ENCODE data around the gene ATP6V0C. TPM values are rescaled to one million over a fixed set of nuclear protein-coding genes. Genes with fewer than 3 reads are reported as not detected.
A peak's percentile ranks its signal among the peaks of the same experiment; 100 is the strongest.

Gene ATP6V0C
- total RNA-seq, 1 experiment from 2014 or later = 24.7 TPM

DNA sequence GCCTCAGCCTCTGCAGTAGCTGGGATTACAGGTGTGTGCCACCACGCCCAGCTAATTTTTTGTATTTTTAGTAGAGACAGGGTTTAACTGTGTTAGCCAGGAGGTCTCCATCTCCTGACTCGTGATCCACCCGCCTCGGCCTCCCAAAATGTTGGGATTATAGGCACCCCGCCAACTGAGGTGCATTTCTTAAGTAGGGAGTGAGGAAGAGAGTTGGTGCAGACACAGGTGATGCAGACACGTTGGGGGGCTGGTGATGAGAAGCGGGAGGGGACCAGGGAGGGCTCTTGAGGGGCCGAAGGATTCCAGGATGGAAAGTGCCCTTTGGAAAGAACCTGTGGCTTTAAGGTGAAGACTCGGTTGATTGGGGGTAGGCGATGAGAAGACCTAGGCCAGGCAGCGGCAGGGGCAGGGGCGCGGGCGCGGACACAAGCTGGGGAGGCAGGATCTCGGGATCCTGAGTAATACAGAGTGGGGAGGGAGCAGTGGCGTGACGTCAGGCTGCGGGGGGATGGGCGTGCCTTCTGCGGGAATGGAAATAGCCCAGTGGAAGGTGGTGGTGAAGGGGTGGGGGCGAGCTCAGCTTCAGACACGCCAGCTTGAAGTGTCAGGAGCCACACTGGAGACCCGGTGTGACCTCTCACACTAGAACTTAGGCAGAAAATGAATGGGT is 2.5 kb upstream of the ATP6V0C start:
- DNase-seq (ENCODE audit: low spot score) = no peak

DNA sequence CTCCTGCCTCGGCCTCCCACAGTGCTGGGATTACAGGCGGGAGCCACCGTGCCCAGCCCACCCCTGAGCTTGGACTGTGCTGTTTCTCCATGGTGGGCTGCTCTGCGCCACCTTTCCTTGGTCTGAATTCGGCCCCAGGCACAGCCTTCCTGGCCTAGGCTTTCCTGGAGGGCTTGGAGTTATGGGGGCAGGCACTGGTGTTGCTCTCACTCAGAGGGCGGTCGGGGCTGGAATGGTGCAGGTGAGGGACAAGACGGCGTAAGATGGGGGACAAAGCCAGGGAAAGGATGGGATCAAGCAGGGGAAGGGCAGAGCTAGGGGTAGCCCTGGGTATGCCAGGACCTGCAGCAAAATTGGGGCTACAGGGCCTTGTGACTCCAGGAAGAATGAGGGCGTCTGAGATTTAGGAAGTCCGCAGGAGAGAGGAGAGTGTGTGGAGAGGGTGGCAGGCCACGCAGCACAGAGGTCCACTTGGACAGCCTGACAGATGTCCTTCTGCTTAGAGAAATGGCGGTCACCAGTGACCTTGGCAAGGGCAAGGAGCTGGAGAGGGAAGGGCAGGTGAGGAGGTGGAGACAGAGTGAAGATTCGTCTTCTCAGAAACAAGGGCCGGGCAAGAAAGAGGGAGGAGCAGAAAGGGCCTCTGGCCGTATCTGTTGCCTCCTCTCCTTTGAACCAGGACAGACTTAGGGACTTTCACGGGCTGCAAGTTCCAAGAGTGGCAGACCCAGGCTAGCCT is 1.6 kb upstream of the ATP6V0C start:
- no peak for DNase-seq (ENCODE audit: low spot score)

GRCh38 chr16:2512735-2513404 is 882 bp upstream of the ATP6V0C start:
- DNase-seq (ENCODE audit: low spot score) = no peak

DNA sequence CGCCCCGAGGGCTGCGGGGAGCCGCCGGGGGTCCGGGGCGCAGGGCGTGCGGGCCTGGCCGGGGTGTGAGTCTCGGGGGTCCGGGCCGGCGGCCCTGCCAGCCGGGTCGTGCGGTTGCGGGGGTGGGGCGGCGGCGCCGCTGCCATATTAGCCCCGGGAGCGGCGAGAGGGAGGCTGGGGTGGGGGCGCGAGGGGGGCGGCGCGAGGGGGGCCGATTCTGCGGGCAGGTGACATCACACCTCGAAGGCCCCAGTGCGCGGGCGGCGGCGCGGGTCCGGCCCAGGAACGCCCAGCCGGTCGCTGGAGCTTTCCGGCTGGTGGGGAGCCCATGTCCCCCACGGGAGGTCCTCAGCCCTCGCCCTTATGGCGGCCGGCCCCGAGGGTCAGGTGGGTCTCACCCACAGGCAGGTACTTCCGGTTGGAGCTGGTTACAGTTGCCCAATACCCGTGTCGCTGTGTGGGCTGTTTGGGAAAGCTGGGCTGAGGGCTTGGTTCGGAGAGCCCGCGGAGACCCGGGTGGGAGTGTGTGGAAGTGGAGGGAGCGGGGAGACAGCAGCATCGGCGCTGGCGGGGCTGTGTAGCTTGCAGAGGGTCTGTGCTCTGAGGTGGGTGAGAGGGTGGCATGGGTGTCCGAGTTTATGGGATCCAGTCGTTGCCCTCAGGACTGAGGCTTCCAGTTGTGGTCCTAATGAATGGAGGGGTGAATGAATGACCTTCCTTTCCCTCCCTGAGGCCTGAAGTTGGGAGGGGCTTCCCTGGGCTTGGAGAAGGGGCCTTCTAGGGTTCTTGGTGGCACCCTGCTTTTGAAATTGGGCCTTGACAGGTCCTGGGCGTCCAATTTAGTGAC is 804 bp downstream of the ATP6V0C start:
- no peak for DNase-seq (ENCODE audit: low spot score)

DNA sequence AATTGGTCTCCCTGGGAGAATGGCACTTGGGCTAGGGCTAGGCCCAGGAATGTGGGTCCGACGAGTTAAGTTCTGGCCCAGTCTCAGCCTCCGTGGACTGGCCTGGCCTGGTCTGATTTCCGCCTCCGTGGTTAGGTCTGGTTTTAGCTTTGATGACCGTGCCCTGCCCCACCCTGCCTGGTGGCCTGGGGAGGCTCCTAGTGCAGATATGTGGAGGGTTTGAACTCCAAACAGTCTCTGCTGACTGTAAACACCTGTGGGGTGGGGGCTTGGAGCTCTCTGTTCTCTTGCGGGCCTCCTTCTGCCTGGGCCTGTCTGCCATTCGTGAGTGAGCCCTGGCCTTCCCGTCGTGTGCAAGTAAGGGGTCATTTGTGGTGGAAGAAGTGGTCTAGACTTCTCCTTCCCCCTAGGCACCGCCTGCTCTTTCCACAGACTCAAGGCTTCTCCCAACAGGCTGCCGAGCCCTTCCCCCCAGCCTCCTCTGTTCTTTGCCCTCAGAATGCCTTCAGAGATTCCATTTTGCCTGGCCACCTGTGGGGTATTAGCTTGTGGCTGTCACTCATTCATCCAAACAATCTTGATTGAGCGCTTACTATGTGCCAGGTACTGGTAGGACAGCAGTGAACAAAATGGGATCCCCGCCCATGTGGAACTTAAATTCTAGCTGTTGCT is 1.6 kb downstream of the ATP6V0C start:
- no peak for DNase-seq (ENCODE audit: low spot score)

GRCh38 chr16:2516391-2517240 is 2.9 kb downstream of the ATP6V0C start:
- no peak for DNase-seq (ENCODE audit: low spot score)

DNA sequence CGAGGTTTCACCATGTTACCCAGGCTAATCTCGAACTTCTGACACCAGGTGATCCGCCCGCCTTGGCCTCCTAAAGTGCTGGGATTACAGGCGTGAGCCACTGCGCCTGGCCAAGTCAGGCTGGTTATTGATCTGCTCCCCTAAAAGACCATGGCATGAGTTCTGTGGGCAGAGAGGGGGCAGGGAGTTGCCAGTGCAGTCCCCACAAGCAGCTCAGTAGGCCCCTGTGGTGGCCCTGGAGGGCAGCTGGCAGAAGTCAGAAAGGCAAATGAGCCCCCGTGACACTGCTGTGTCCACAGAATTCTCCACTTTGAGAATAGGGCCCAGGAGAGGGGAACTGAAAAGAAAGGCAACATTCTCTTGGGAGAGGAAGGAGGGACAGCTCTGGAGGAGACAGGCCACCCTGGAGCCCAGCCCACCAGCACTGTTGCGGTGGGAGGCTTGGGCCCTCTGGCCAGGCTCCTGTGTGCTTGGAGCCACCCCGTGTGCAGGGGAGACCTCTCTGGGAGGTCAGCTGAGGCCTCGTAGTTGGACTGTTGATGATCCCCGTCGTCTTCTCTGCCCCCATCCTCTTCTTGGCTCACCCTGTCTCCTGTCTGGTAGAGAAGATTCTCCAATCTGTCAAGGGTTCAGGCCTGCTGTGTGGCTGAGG is 4.3 kb downstream of the ATP6V0C start:
- DNase-seq (ENCODE audit: low spot score) = no peak

DNA sequence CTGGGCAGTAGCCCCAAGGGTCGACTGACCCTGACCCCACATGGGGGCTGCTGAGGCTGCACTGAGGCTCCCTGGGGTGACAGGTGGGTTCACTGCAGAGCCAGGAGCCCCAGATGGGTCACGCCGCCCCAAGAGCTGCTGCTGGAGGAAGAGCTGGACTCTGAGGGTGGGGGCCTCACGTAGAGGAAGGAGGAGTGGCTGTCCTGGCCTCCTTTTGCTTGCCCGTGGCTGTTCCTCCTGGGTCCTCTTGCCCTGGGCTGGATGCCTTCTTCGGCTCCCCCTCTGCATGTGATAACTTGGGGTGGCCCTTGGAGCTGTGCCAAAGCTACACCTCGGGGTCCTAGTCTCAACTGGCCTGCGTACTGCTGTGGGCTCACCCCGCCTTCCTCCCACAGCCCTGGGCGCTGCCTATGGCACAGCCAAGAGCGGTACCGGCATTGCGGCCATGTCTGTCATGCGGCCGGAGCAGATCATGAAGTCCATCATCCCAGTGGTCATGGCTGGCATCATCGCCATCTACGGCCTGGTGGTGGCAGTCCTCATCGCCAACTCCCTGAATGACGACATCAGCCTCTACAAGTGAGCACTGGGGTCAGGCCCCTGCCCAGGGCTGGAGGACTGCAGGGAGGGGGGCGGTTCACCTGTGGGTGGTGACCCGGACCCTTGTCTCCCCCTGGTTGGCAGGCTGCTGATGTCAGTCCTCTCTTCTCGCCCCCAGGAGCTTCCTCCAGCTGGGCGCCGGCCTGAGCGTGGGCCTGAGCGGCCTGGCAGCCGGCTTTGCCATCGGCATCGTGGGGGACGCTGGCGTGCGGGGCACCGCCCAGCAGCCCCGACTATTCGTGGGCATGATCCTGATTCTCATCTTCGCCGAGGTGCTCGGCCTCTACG is 5.3 kb downstream of the ATP6V0C start:
- DNase-seq (ENCODE audit: low spot score) = no peak

DNA sequence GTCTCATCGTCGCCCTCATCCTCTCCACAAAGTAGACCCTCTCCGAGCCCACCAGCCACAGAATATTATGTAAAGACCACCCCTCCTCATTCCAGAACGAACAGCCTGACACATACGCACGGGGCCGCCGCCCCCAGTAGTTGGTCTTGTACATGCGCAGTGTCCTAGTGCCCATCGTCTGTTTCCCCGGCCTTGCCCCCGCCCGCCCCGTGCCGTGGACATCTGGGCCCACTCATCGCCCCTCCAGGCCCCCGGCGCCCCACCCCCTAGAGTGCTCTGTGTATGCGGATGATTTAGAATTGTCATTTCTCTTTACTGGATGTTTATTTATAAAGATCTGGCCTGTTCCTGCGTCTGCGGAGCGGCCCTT is 5.9 kb downstream of the ATP6V0C start:
- DNase-seq (ENCODE audit: low spot score) = no peak

- peak; percentile 79 for DNase-seq (ENCODE audit: low spot score)
Observed at GRCh38 chr16:2520097-2520783, 6.5 kb downstream of the ATP6V0C start, which contains the start of gene AMDHD2. TSS of gene AMDHD2 (plus strand) at chr16:2520371. CDS start at chr16:2520459, 88 bp downstream.

- no peak for DNase-seq (ENCODE audit: low spot score)
Observed at GRCh38 chr16:2520784-2521531, 7.2 kb downstream of the ATP6V0C start.

GRCh38 chr16:2523801-2524231 is 10.1 kb downstream of the ATP6V0C start:
- no peak for DNase-seq (ENCODE audit: low spot score)

GRCh38 chr16:2524339-2524938 is 10.7 kb downstream of the ATP6V0C start:
- DNase-seq (ENCODE audit: low spot score) = no peak

GRCh38 chr16:2526135-2526534 is 12.4 kb downstream of the ATP6V0C start:
- DNase-seq (ENCODE audit: low spot score) = no peak

GRCh38 chr16:2527071-2527783 is 13.5 kb downstream of the ATP6V0C start:
- DNase-seq (ENCODE audit: low spot score) = no peak

DNA sequence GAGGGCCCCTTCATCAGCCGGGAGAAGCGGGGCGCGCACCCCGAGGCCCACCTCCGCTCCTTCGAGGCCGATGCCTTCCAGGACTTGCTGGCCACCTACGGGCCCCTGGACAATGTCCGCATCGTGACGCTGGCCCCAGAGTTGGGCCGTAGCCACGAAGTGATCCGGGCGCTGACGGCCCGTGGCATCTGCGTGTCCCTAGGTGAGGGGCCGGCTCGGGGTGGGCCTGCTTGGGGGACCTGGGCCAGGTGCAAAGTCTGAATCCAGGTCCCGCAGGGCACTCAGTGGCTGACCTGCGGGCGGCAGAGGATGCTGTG is 14.0 kb downstream of the ATP6V0C start:
- no peak for DNase-seq (ENCODE audit: low spot score)
